K562 (cell line): Measurements from ENCODE around the gene KLB. TPM values are rescaled to one million over a fixed set of nuclear protein-coding genes. Genes with fewer than 3 reads are reported as not detected.
A peak's percentile ranks its signal among the peaks of the same experiment; 100 is the strongest.

Source experiments
- ATAC-seq: fragments of 200-7000 bp; cut with Tn5 transposase; 3 replicates; pipeline ENCODE4 v1.9.1; 2020; ENCODE audit warnings: moderate library complexity
- BruUV-seq: library from RNA; stranded (reverse); fragments of 400-500 nt; replicated peaks from 2 replicates; lab custom pipeline; 2021; lab: Mats Ljungman, UMichigan
- CTCF ChIA-PET: fragments of 300-600 bp; formaldehyde crosslinking; extraction: SDS; loops from one replicate; lab custom pipeline; 2021; ENCODE audit warnings: low intra/inter-chr PET ratio; lab: Yijun Ruan, JAX
- POLR2A ChIA-PET: fragments of 300-600, 350-650 bp; sonication (Branson Sonifier 250); formaldehyde crosslinking; extraction: SDS; loops from one replicate; lab custom pipeline; 2021; ENCODE audit warnings: antibody characterized with exemption, inconsistent platforms; lab: Yijun Ruan, JAX
- DNase-seq, 4 experiments: peaks; one replicate each; pipeline versions ENCODE4 v3.0.0 to v3.0.0-alpha.2; 2011 to 2018; ENCODE audit warnings: low spot score in 3 of 4, mixed read lengths in 3 of 4; ENCODE audit errors: extremely low read depth in 1 of 4
- FAIRE-seq: peaks from 2 replicates; lab custom pipeline; 2011; peaks lifted over from hg19 to GRCh38; lab: Jason Lieb, UNC
- H2AFZ ChIP-seq: 2 replicates; pipeline ENCODE4 v1.6.0; 2011; ENCODE audit warnings: low read depth, low read length, control low read depth, inconsistent platforms
- H3K27ac ChIP-seq: fragments of 200-600 bp; 3 replicates; pipeline ENCODE4 v1.8.0; 2011; ENCODE audit warnings: low read depth, mild to moderate bottlenecking, control low read depth, inconsistent platforms, low read length, moderate library complexity, mixed read lengths; ENCODE audit errors: extremely low read depth
- H3K27me3 ChIP-seq, 2 experiments: fragments of 300-600 bp in 1 of 2; 2 replicates in 1 of 2; 3 replicates in 1 of 2; pipeline versions ENCODE4 v1.6.0 to v1.8.0; 2011; ENCODE audit warnings: inconsistent platforms in 2 of 2, low read length in 2 of 2, mild to moderate bottlenecking in 1 of 2, mixed read lengths in 1 of 2, moderate library complexity in 1 of 2; ENCODE audit not compliant: control insufficient read depth in 2 of 2, insufficient read depth in 2 of 2
- H3K36me3 ChIP-seq: fragments of 300-600 bp; 3 replicates; pipeline ENCODE4 v1.8.0; 2011; ENCODE audit warnings: mild to moderate bottlenecking, low read length, inconsistent platforms; ENCODE audit not compliant: control insufficient read depth, insufficient read depth
- H3K4me1 ChIP-seq, 2 experiments: fragments of 200-600 bp in 1 of 2; replicated peaks in 1 of 2; 2 replicates in 1 of 2; 3 replicates in 1 of 2; pipeline versions ENCODE4 v1.5.1 to v1.8.0; 2011; ENCODE audit warnings: inconsistent platforms in 2 of 2, low read length in 2 of 2, mild to moderate bottlenecking in 1 of 2, mixed read lengths in 1 of 2, moderate library complexity in 1 of 2; ENCODE audit not compliant: control insufficient read depth in 2 of 2, insufficient read depth in 2 of 2
- H3K4me2 ChIP-seq: 2 replicates; pipeline ENCODE4 v1.6.1; 2011; ENCODE audit warnings: low read length, control low read depth, inconsistent platforms, mixed read lengths; ENCODE audit not compliant: insufficient read depth
- H3K4me3 ChIP-seq: fragments of 200-600 bp; sonication (generic), shearing (Covaris generic); 2 replicates; pipeline ENCODE4 v1.5.1; 2016; ENCODE audit warnings: control low read depth, inconsistent platforms
- H3K79me2 ChIP-seq: fragments of 200-600 bp; 3 replicates; pipeline ENCODE4 v1.8.0; 2011; ENCODE audit warnings: low read length, inconsistent platforms; ENCODE audit not compliant: control insufficient read depth, insufficient read depth
- H3K9ac ChIP-seq, 2 experiments: 2 replicates each; pipeline versions ENCODE4 v1.6.0 to v1.6.1; 2011; ENCODE audit warnings: low read depth in 2 of 2, low read length in 2 of 2, control low read depth in 1 of 2, inconsistent platforms in 1 of 2, mild to moderate bottlenecking in 1 of 2, mixed read lengths in 1 of 2; ENCODE audit not compliant: insufficient read depth in 1 of 2
- H3K9me1 ChIP-seq: one replicate; pipeline ENCODE4 v1.6.0; 2011; ENCODE audit warnings: inconsistent platforms, mild to moderate bottlenecking, low read length, moderate library complexity; ENCODE audit not compliant: control insufficient read depth, insufficient read depth
- H3K9me3 ChIP-seq: replicated peaks from 2 replicates; pipeline ENCODE4 v1.5.1; 2011; ENCODE audit warnings: low read depth, low read length, inconsistent platforms; ENCODE audit not compliant: control insufficient read depth, insufficient read depth
- H4K20me1 ChIP-seq: replicated peaks from 2 replicates; pipeline ENCODE4 v1.6.1; 2011; ENCODE audit warnings: low read length, inconsistent platforms, mixed read lengths; ENCODE audit not compliant: control insufficient read depth, insufficient read depth
- BRD4 ChIP-seq: fragments of 200-600 bp; sonication (generic); IDR thresholded peaks from 2 replicates; pipeline ENCODE4 v1.6.1; 2017; ENCODE audit warnings: inconsistent platforms
- CAMTA2 ChIP-seq: fragments of 250-450 bp; sonication (Bioruptor Pico); conservative IDR thresholded peaks from 2 replicates; pipeline ENCODE4 v1.5.1; 2022
- COPS2 ChIP-seq: fragments of 450-650 bp; conservative IDR thresholded peaks from 2 replicates; pipeline ENCODE4 v1.6.1; 2016; ENCODE audit warnings: mild to moderate bottlenecking, moderate library complexity
- DACH1 ChIP-seq: fragments of 450-650 bp; IDR thresholded peaks from 2 replicates; pipeline ENCODE4 v1.6.1; 2018; ENCODE audit not compliant: partially characterized antibody
- FOSL1 ChIP-seq: fragments of 200-800 bp; sonication (Bioruptor generic); conservative IDR thresholded peaks from 2 replicates; pipeline ENCODE4 v1.6.1; 2016; ENCODE audit warnings: missing genetic modification characterization, missing compliant biosample characterization
- GABPA ChIP-seq: fragments of 200-800 bp; sonication (Bioruptor generic); conservative IDR thresholded peaks from 2 replicates; pipeline ENCODE4 v1.6.1; 2016; ENCODE audit warnings: low read depth, missing genetic modification characterization, missing compliant biosample characterization
- GTF2E2 ChIP-seq: fragments of 200-800 bp; sonication (Bioruptor generic); IDR thresholded peaks from 2 replicates; pipeline ENCODE4 v1.6.1; 2016; ENCODE audit warnings: missing genetic modification characterization, missing compliant biosample characterization
- MTA1 ChIP-seq: fragments of 450-650 bp; IDR thresholded peaks from 2 replicates; pipeline ENCODE4 v1.6.1; 2017; ENCODE audit warnings: borderline replicate concordance
- PTBP1 ChIP-seq: fragments of 200-400 bp; formaldehyde crosslinking; IDR thresholded peaks from 2 replicates; pipeline ENCODE4 v1.6.1; 2017; ENCODE audit warnings: low read depth, low read length
- RB1 ChIP-seq: fragments of 450-650 bp; IDR thresholded peaks from 2 replicates; pipeline ENCODE4 v1.6.1; 2017; ENCODE audit warnings: low read depth, mild to moderate bottlenecking
- RBM17 ChIP-seq: fragments of 200-400 bp; formaldehyde crosslinking; IDR thresholded peaks from 2 replicates; pipeline ENCODE4 v1.6.1; 2017; ENCODE audit warnings: low read depth, mild to moderate bottlenecking, low read length, borderline replicate concordance
- SIN3A ChIP-seq, 2 experiments: fragments of 150-350 bp in 1 of 2; IDR thresholded peaks; 2 replicates each; pipeline ENCODE4 v1.6.1; 2011 to 2016; ENCODE audit warnings: borderline replicate concordance in 2 of 2, low read depth in 2 of 2, low read length in 2 of 2, mild to moderate bottlenecking in 2 of 2, moderate library complexity in 2 of 2; ENCODE audit not compliant: control insufficient read depth in 1 of 2
- SIX5 ChIP-seq, 2 experiments: IDR thresholded peaks; 2 replicates each; pipeline ENCODE4 v1.6.1; 2011; ENCODE audit warnings: low read length in 2 of 2, borderline replicate concordance in 1 of 2, low read depth in 1 of 2, mild to moderate bottlenecking in 1 of 2, moderate library complexity in 1 of 2; ENCODE audit not compliant: insufficient read depth in 1 of 2
- TAF7 ChIP-seq: fragments of 450-650 bp; IDR thresholded peaks from 2 replicates; pipeline ENCODE4 v1.6.1; 2016; ENCODE audit warnings: missing genetic modification characterization, missing compliant biosample characterization
- ZFP1 ChIP-seq: fragments of 450-650 bp; formaldehyde crosslinking; IDR thresholded peaks from 2 replicates; pipeline ENCODE4 v1.4.0; 2020; ENCODE audit warnings: mild to moderate bottlenecking, mixed read lengths
- ZNF77 ChIP-seq: fragments of 250-450 bp; sonication (Bioruptor Pico); IDR thresholded peaks from 2 replicates; pipeline ENCODE4 v1.5.0; 2020
- WGBS: fragments of 100-300 bp; shearing (Covaris generic); methylation state at CpG from one replicate; pipeline ENCODE4 v1.1.6; 2016; ENCODE audit warnings: low coverage, mixed read lengths; ENCODE audit not compliant: insufficient coverage; ENCODE audit errors: missing lambda C conversion rate; 5-methylcytosine and 5-hydroxymethylcytosine counted together
- in situ Hi-C: fragments of 300-500 bp; cut with MboI; formaldehyde crosslinking; loops from 4 replicates; pipeline ENCODE4 v1.15.0; 2018; ENCODE audit warnings: inconsistent platforms, mixed read lengths
- intact Hi-C: fragments of 100-400 bp; cut with micrococcal nuclease; formaldehyde crosslinking; loops from 2 replicates; pipeline ENCODE4 v1.14.2; 2022
- polyA plus RNA-seq, 8 experiments: library from polyadenylated mRNA; depleted of rRNA in 4 of 8; stranded (reverse) in 5 of 8; unstranded in 3 of 8; fragments of >200 nt; fragmentation: Nextera tagmentation in 2 of 8; fragmentation: Illumina TruSeq in 1 of 8; extraction: Ambion mirVana in 2 of 8; extraction: Trizol in 1 of 8; gene quantifications; 2 replicates each; pipeline versions ENCODE4 v1.2.1 to v1.2.3, GENCODE V29; 2011 to 2014; ENCODE audit warnings: inconsistent platforms in 1 of 8, missing spikeins in 1 of 8
- total RNA-seq, 7 experiments: library from RNA; depleted of rRNA in 6 of 7; stranded (reverse); fragments of >200 nt in 6 of 7; fragmentation: Illumina TruSeq in 2 of 7; extraction: Trizol in 2 of 7; gene quantifications; 2 replicates each; pipeline versions ENCODE4 v1.2.1 to v1.2.3, GENCODE V29; 2011 to 2021; ENCODE audit warnings: low replicate concordance in 1 of 7
- TF ChIP-seq, protein P1 (sequence below): fragments of 450-650 bp; IDR thresholded peaks from 2 replicates; pipeline ENCODE4 v1.6.1; 2016; ENCODE audit warnings: missing biosample characterization, missing genetic modification characterization
- TF ChIP-seq, protein P2 (sequence below): sonication (generic); formaldehyde crosslinking; IDR thresholded peaks from 2 replicates; pipeline ENCODE4 v1.8.0; 2022; ENCODE audit warnings: mild to moderate bottlenecking, missing genetic modification reagents

Gene KLB
- total and polyA plus RNA-seq, 9 of the 15 experiments (the other 6 are each of a cell fraction or from before 2014, with no cell fraction given) = 0.04 to 0.13 TPM; not detected in 7

DNA sequence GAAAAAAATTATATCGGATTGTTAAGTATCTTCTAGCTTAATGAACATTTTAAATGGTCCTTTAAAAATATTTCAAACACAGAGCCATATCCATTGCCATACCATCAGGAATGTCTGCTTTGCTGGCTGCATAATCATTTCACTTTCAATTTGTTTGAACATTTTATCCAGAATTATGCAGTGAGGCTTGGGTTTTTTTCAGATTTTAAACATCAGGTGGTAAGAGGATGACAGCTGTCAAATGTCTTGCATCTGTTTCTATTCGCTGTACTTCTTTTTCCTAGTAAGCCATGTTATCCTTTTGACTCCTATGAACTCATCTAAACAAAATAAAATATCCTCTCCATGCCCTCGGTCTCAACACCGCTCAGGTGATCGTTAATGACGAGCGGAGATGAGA, 41.4 kb upstream of the KLB start:
- peak; percentile 20 for ATAC-seq
- Histone ChIP-seq H3K9me1 (no peaks in the 10 kb centered on the region), H3K4me1 (peaks cover 3 to 9% of the 10 kb centered on the region in 2 experiments; a peak in 3 of 5 replicates), H2AFZ (peak overlapping the region; percentile 91), H3K36me3 (peaks cover 3% of the 10 kb centered on the region; the same call in 1 of the 3 replicates), H3K9ac (peak overlapping the region; percentile 86 to 97; a peak in 3 of 4 replicates), H3K27me3 (no peaks in the 10 kb centered on the region), H3K9me3 (0 out of 2 replicates have a peak, but pooled peaks cover 1% of the 10 kb centered on the region), H3K4me3 (peak overlapping the region; percentile 69), H3K27ac (peak overlapping the region; percentile 74), H4K20me1 (no peaks in the 10 kb centered on the region), H3K4me2 (peak overlapping the region; percentile 92), H3K79me2 (peaks cover 57% of the 10 kb centered on the region)
- no peak for DNase-seq
- ChIA-PET POLR2A (interaction anchor here (0.7 to 2.1 kb wide), 7 partner anchors 8 to 487 kb away, joined by 3 to 8 read pairs (median 4); no protein-coding TSS in a partner anchor), CTCF (no interaction called here)
- under 1% methylated on average over 7 of the region's 7 CpGs for WGBS
- peak; percentile 65 for FAIRE-seq
- TF ChIP-seq MTA1 = no peak
- no peak for TF ChIP-seq RBM17
- TF ChIP-seq COPS2 = no peak
- no peak for TF ChIP-seq TAF7 (tag)
- no peak for TF ChIP-seq CAMTA2 (CRISPR knock-in tag)
- TF ChIP-seq ZNF77 (CRISPR knock-in tag) = no peak
- TF ChIP-seq SIN3A (IDR thresholded peaks at IDR 0.05; ENCODE audit: borderline replicate concordance in 2 of 2, control insufficient read depth in 1 of 2, low read depth in 2 of 2, low read length in 2 of 2) = peak; percentile 75 to 83; a peak in 2 of 4 replicates
- TF ChIP-seq BRD4 = 0 out of 2 replicates have a peak, but pooled peaks have one; percentile 10
- 0 out of 2 replicates have a peak, but pooled peaks have one; percentile 6 for TF ChIP-seq GTF2E2 (tag)
- no peak for TF ChIP-seq PTBP1
- 0 out of 4 replicates have a peak, but pooled peaks of 1 of the 2 experiments have one; percentile 1 for TF ChIP-seq SIX5 (IDR thresholded peaks at IDR 0.05; ENCODE audit: borderline replicate concordance in 1 of 2, insufficient read depth in 1 of 2, low read depth in 1 of 2, low read length in 2 of 2)
- TF ChIP-seq, protein P1, sequence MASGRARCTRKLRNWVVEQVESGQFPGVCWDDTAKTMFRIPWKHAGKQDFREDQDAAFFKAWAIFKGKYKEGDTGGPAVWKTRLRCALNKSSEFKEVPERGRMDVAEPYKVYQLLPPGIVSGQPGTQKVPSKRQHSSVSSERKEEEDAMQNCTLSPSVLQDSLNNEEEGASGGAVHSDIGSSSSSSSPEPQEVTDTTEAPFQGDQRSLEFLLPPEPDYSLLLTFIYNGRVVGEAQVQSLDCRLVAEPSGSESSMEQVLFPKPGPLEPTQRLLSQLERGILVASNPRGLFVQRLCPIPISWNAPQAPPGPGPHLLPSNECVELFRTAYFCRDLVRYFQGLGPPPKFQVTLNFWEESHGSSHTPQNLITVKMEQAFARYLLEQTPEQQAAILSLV (tag) = no peak
- no peak for TF ChIP-seq FOSL1 (tag)
- no peak for TF ChIP-seq RB1
- no peak for TF ChIP-seq GABPA (tag)
- TF ChIP-seq DACH1 = peak; percentile 41
- TF ChIP-seq, protein P2, sequence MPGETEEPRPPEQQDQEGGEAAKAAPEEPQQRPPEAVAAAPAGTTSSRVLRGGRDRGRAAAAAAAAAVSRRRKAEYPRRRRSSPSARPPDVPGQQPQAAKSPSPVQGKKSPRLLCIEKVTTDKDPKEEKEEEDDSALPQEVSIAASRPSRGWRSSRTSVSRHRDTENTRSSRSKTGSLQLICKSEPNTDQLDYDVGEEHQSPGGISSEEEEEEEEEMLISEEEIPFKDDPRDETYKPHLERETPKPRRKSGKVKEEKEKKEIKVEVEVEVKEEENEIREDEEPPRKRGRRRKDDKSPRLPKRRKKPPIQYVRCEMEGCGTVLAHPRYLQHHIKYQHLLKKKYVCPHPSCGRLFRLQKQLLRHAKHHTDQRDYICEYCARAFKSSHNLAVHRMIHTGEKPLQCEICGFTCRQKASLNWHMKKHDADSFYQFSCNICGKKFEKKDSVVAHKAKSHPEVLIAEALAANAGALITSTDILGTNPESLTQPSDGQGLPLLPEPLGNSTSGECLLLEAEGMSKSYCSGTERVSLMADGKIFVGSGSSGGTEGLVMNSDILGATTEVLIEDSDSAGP (CRISPR knock-in tag) = 0 out of 2 replicates have a peak, but pooled peaks have one; percentile 16
- no peak for TF ChIP-seq ZFP1 (CRISPR knock-in tag)
- in situ Hi-C loops (no loop called here), intact Hi-C loops (no loop called here)
- no TSS peak for BruUV-seq
